GM12878 (cell line): Measurements from ENCODE around the gene ACP3. TPM values are rescaled to one million over a fixed set of nuclear protein-coding genes. Genes with fewer than 3 reads are reported as not detected.

ENCODE experiments used
- IKZF1 ChIP-seq: fragments of 450-650 bp; conservative IDR thresholded peaks from 2 replicates; pipeline ENCODE4 v1.6.1; 2017; ENCODE audit warnings: antibody characterized with exemption, mild to moderate bottlenecking
- KLF5 ChIP-seq: fragments of 450-650 bp; IDR thresholded peaks from 2 replicates; pipeline ENCODE4 v1.6.1; 2014; ENCODE audit warnings: mild to moderate bottlenecking; ENCODE audit not compliant: partially characterized antibody
- polyA plus RNA-seq, 11 experiments: library from polyadenylated mRNA; depleted of rRNA in 4 of 11; unstranded in 6 of 11; stranded (reverse) in 5 of 11; fragments of >200 nt; fragmentation: Nextera tagmentation in 4 of 11; fragmentation: Illumina TruSeq in 1 of 11; extraction: Ambion mirVana in 4 of 11; extraction: Trizol in 1 of 11; gene quantifications; 1 replicate in 1 of 11; 2 replicates in 10 of 11; pipeline versions ENCODE4 v1.2.1 to v1.2.3, GENCODE V29; 2011 to 2016; ENCODE audit warnings: inconsistent platforms in 2 of 11, missing spikeins in 2 of 11, low read depth in 1 of 11
- total RNA-seq, 4 experiments: library from RNA; depleted of rRNA in 3 of 4; stranded (reverse); fragments of >200 nt in 3 of 4; fragmentation: Illumina TruSeq in 1 of 4; extraction: Trizol in 1 of 4; gene quantifications; 2 replicates each; pipeline versions ENCODE4 v1.2.1 to v1.2.3, GENCODE V29; 2013 to 2021
- TF ChIP-seq, protein P1 (sequence below): fragments of 450-650 bp; IDR thresholded peaks from 2 replicates; pipeline ENCODE4 v1.6.1; 2017; ENCODE audit warnings: mild to moderate bottlenecking, moderate library complexity
- TF ChIP-seq, protein P2 (sequence below), 3 experiments: IDR thresholded peaks in 2 of 3; conservative IDR thresholded peaks in 1 of 3; 2 replicates each; pipeline ENCODE4 v1.5.1; 2011; ENCODE audit warnings: low read depth in 3 of 3, low read length in 3 of 3, mild to moderate bottlenecking in 3 of 3, control low read depth in 2 of 3, moderate library complexity in 2 of 3, inconsistent platforms in 1 of 3, mixed read lengths in 1 of 3; ENCODE audit not compliant: control insufficient read depth in 2 of 3, insufficient read depth in 1 of 3; ENCODE audit errors: extremely low read depth in 1 of 3
- TF ChIP-seq, protein P3 (sequence below): fragments of 450-650 bp; IDR thresholded peaks from 2 replicates; pipeline ENCODE4 v1.6.1; 2017; ENCODE audit warnings: antibody characterized with exemption, mild to moderate bottlenecking, moderate library complexity
- TF ChIP-seq, protein P4 (sequence below): fragments of 450-650 bp; formaldehyde crosslinking; IDR thresholded peaks from 2 replicates; pipeline ENCODE4 v1.4.0; 2020; ENCODE audit warnings: mild to moderate bottlenecking, moderate library complexity
- TF ChIP-seq, protein P5 (sequence below): IDR thresholded peaks from 2 replicates; pipeline ENCODE4 v1.6.1; 2011; ENCODE audit warnings: borderline replicate concordance, low read depth, mild to moderate bottlenecking, moderate library complexity, mixed read lengths, low read length; ENCODE audit not compliant: insufficient read depth; ENCODE audit errors: extremely low read length

Gene ACP3
- total and polyA plus RNA-seq, 10 of the 15 experiments (the other 5 are each of a cell fraction or from before 2014, with no cell fraction given) = 0.05 to 0.41 TPM; not detected in 8

DNA sequence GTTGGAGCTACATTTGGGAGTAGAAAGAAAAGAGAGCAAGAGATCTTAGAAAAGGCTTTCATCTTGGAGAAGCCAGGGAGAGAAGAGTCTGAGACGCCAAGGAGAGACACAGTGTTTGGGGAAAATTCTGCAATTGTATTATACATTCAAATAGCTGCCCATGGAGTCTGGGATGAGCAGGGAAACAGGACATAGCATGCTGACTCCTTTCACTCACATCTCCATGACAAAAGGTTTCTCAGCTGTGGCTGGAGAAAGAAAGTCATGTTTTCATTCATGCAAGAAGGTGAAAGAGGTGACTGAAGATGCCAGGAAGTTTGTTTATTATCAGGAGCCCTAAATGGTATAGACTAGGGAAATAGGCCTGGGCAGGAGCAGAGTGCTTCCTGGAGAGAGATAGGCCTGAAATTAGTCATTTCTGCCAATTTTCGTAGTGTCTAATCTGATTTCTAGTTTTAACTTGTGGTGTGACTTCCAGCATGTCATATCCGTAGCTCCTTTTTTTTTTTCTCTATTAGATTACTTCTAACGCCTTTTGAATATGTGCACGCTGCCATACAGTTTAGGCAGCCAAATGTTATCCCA, 34.1 kb downstream of the ACP3 start (continued):
- TF ChIP-seq, protein P1, sequence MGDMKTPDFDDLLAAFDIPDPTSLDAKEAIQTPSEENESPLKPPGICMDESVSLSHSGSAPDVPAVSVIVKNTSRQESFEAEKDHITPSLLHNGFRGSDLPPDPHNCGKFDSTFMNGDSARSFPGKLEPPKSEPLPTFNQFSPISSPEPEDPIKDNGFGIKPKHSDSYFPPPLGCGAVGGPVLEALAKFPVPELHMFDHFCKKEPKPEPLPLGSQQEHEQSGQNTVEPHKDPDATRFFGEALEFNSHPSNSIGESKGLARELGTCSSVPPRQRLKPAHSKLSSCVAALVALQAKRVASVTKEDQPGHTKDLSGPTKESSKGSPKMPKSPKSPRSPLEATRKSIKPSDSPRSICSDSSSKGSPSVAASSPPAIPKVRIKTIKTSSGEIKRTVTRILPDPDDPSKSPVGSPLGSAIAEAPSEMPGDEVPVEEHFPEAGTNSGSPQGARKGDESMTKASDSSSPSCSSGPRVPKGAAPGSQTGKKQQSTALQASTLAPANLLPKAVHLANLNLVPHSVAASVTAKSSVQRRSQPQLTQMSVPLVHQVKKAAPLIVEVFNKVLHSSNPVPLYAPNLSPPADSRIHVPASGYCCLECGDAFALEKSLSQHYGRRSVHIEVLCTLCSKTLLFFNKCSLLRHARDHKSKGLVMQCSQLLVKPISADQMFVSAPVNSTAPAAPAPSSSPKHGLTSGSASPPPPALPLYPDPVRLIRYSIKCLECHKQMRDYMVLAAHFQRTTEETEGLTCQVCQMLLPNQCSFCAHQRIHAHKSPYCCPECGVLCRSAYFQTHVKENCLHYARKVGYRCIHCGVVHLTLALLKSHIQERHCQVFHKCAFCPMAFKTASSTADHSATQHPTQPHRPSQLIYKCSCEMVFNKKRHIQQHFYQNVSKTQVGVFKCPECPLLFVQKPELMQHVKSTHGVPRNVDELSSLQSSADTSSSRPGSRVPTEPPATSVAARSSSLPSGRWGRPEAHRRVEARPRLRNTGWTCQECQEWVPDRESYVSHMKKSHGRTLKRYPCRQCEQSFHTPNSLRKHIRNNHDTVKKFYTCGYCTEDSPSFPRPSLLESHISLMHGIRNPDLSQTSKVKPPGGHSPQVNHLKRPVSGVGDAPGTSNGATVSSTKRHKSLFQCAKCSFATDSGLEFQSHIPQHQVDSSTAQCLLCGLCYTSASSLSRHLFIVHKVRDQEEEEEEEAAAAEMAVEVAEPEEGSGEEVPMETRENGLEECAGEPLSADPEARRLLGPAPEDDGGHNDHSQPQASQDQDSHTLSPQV = no peak
- no peak for TF ChIP-seq KLF5
- TF ChIP-seq, protein P2, sequence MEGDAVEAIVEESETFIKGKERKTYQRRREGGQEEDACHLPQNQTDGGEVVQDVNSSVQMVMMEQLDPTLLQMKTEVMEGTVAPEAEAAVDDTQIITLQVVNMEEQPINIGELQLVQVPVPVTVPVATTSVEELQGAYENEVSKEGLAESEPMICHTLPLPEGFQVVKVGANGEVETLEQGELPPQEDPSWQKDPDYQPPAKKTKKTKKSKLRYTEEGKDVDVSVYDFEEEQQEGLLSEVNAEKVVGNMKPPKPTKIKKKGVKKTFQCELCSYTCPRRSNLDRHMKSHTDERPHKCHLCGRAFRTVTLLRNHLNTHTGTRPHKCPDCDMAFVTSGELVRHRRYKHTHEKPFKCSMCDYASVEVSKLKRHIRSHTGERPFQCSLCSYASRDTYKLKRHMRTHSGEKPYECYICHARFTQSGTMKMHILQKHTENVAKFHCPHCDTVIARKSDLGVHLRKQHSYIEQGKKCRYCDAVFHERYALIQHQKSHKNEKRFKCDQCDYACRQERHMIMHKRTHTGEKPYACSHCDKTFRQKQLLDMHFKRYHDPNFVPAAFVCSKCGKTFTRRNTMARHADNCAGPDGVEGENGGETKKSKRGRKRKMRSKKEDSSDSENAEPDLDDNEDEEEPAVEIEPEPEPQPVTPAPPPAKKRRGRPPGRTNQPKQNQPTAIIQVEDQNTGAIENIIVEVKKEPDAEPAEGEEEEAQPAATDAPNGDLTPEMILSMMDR (IDR thresholded peaks at IDR 0.05 in 2 of 3, conservative IDR thresholded peaks at IDR 0.05 in 1 of 3; ENCODE audit: control insufficient read depth in 2 of 3, extremely low read depth in 1 of 3, insufficient read depth in 1 of 3, low read depth in 3 of 3, low read length in 3 of 3) = no peak
- TF ChIP-seq, protein P3, sequence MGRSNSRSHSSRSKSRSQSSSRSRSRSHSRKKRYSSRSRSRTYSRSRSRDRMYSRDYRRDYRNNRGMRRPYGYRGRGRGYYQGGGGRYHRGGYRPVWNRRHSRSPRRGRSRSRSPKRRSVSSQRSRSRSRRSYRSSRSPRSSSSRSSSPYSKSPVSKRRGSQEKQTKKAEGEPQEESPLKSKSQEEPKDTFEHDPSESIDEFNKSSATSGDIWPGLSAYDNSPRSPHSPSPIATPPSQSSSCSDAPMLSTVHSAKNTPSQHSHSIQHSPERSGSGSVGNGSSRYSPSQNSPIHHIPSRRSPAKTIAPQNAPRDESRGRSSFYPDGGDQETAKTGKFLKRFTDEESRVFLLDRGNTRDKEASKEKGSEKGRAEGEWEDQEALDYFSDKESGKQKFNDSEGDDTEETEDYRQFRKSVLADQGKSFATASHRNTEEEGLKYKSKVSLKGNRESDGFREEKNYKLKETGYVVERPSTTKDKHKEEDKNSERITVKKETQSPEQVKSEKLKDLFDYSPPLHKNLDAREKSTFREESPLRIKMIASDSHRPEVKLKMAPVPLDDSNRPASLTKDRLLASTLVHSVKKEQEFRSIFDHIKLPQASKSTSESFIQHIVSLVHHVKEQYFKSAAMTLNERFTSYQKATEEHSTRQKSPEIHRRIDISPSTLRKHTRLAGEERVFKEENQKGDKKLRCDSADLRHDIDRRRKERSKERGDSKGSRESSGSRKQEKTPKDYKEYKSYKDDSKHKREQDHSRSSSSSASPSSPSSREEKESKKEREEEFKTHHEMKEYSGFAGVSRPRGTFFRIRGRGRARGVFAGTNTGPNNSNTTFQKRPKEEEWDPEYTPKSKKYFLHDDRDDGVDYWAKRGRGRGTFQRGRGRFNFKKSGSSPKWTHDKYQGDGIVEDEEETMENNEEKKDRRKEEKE = no peak
- TF ChIP-seq, protein P4, sequence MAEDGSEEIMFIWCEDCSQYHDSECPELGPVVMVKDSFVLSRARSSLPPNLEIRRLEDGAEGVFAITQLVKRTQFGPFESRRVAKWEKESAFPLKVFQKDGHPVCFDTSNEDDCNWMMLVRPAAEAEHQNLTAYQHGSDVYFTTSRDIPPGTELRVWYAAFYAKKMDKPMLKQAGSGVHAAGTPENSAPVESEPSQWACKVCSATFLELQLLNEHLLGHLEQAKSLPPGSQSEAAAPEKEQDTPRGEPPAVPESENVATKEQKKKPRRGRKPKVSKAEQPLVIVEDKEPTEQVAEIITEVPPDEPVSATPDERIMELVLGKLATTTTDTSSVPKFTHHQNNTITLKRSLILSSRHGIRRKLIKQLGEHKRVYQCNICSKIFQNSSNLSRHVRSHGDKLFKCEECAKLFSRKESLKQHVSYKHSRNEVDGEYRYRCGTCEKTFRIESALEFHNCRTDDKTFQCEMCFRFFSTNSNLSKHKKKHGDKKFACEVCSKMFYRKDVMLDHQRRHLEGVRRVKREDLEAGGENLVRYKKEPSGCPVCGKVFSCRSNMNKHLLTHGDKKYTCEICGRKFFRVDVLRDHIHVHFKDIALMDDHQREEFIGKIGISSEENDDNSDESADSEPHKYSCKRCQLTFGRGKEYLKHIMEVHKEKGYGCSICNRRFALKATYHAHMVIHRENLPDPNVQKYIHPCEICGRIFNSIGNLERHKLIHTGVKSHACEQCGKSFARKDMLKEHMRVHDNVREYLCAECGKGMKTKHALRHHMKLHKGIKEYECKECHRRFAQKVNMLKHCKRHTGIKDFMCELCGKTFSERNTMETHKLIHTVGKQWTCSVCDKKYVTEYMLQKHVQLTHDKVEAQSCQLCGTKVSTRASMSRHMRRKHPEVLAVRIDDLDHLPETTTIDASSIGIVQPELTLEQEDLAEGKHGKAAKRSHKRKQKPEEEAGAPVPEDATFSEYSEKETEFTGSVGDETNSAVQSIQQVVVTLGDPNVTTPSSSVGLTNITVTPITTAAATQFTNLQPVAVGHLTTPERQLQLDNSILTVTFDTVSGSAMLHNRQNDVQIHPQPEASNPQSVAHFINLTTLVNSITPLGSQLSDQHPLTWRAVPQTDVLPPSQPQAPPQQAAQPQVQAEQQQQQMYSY (CRISPR knock-in tag) = no peak
- TF ChIP-seq IKZF1 = no peak
- TF ChIP-seq, protein P5, sequence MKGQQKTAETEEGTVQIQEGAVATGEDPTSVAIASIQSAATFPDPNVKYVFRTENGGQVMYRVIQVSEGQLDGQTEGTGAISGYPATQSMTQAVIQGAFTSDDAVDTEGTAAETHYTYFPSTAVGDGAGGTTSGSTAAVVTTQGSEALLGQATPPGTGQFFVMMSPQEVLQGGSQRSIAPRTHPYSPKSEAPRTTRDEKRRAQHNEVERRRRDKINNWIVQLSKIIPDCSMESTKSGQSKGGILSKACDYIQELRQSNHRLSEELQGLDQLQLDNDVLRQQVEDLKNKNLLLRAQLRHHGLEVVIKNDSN = no peak
